ENCODE data around the gene INO80C.
"Not testable (repeated sequence)": the region's sequence is repeated elsewhere in the genome, so short reads cannot be mapped to it uniquely, and the experiment has no call there.

The INO80C gene

GRCh38 chr18:35487525-35487924, 10.2 kb downstream of the INO80C start:
- not testable (repeated sequence) for DNase-seq (ENCODE audit: low read depth)

DNA sequence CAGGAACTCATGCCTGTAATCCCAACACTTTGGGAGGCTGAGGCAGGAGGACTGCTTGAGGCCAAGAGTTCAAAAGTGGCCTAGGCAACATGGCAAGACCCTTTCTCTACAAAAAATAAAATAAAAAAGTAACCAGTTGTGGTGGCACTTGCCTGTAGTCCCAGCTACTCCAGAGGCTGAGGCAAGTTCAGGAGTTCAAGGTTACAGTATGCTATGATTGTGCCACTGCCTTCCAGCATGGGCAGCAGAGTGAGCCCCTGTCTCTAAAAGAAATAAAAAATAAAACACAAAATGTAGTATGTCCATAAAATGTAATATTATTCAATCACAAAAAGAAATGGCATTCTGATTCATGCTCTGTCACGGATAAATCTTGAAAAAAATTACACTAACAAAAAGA, 11.9 kb downstream of the INO80C start:
- no peak for DNase-seq (ENCODE audit: low read depth)

DNA sequence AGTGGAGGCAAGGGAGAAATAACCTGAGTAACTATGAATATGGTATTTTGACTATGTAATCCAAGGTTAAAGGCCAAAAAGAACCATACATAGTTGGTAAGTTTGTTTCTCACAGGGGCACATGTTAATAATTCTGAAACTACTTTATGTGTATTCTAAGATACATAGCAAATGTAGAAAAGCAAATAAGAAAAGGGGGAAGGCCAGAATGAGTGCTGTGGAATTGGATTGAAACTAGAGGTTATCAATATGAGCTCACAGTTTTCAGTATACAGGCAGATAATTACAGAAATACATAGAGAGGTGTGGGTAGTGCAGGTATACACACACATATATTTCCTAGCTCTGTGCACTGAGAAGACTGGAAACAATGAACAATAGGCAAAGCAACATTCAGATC, 13.7 kb downstream of the INO80C start:
- DNase-seq (ENCODE audit: low read depth): no peak

- no peak for DNase-seq (ENCODE audit: low read depth)
These were observed 15.8 kb downstream of the INO80C start for GRCh38 chr18:35481960-35482366.

DNA sequence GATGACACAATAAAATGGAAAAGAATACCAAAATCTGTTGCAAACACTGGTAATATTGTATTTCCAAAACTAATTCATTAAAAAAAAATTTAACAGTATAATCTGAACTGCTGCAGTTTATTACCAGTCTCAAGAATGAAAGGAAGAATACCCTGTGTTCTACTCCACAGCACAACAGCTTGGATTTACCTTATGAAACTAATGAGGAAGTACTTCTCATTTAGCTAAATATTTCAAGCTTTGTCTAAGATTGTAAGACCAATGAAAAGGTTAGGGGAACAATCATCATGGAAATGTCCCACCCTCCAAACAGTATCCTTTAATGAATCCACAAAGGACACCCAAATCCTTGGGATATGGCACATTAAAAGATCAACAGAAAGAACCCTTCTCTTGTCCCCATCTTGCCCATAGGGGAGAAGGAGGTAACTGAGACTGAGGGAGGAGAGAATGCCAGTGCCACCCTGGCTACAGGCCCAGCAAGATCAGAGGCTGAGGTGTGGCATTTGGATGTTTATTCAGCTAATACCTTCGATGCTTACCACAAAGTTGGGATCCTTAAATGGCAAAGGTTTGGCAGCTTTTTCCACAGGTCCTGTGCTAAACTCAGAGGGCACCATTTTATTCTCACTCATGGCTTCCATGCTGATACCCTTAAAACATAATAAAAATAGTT, 17.7 kb downstream of the INO80C start:
- DNase-seq (ENCODE audit: low read depth): no peak

- no peak for DNase-seq (ENCODE audit: low read depth)
These were observed 19.0 kb downstream of the INO80C start for GRCh38 chr18:35478520-35479435.

DNA sequence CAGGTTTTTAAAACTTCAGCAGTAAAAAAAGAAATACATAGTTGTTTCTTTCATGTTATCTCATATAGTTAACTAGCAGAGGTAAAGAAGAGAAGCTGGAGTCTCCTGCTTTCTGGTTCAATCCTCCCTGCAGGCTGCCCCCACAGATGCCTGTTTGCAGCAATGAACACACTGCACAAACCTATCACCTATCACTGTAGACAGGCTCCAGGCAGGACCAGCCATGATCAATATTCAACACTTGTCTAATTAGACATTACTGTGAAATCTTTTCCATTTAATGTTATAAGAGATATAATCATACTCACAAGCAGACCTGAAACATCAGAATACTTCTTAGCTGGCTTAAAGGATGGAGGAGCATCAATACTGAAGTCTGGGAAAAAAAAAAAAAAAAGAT, 19.8 kb downstream of the INO80C start:
- DNase-seq (ENCODE audit: low read depth): no peak

- no peak for DNase-seq (ENCODE audit: low read depth)
These were observed 20.3 kb downstream of the INO80C start for GRCh38 chr18:35477497-35477896.

DNA sequence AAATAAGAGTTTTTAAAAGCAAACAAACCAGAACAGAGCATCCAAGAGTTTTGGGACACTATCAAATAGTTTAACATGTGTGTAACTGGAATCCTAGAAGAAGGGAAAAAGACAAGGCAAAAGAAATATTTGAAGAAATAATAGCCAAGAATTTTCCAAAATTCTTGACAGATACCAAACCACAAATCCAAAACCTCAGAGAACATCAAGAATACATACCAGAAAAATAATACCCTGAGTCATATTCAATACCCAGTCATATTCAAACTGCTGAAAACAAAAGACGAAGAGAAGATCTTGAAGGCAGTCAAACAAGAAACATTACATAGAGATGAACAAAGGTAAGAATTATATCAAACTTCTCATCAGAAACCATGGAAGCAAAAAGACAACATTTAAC, 22.9 kb downstream of the INO80C start:
- DNase-seq (ENCODE audit: low read depth): no peak

- no peak for DNase-seq (ENCODE audit: low read depth)
These were observed 24.2 kb downstream of the INO80C start for GRCh38 chr18:35473562-35473961.

- no peak for DNase-seq (ENCODE audit: low read depth)
These were observed 27.3 kb downstream of the INO80C start for GRCh38 chr18:35470435-35470834.

DNA sequence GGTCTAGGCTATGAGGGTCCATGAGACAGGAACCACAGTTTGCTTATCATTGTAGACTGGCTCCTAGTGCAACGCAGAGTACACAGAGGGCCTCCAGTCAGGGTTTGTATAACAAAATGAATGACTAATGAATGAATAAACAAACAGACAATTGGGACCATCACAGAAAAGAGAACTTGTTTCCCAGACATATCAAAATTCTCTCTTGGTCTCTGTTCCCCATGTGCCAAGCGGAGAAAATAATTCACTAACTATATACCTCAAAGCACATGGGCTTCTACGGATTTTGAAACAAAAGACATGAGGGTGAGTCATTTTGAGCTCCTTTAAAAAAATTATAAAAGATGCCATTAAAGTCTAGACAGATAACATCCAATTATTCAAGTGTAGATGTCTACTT, 28.0 kb downstream of the INO80C start:
- no peak for DNase-seq (ENCODE audit: low read depth)

- DNase-seq (ENCODE audit: low read depth): no peak
These were observed 29.0 kb downstream of the INO80C start for GRCh38 chr18:35468711-35469110.

DNA sequence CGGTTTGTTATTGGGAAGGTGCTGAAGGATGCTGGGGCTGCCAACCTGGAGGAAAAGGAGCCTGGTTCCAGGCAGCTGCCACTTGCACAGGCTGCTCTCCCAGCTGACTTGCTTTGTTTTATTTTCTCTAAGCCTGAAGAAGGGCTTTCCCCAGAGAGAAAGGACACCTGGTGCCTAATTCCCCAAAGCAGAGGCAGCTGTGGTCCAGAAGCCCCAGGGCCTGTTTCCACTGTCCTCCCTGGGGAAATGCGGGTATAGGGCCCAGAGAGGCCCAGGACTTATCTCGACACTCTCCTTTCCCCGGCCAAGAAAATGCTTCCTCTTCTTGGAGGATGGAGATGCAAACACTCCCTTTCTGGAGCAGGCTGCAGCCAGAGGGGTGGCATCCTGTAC, 30.1 kb downstream of the INO80C start:
- no peak for DNase-seq (ENCODE audit: low read depth)

DNA sequence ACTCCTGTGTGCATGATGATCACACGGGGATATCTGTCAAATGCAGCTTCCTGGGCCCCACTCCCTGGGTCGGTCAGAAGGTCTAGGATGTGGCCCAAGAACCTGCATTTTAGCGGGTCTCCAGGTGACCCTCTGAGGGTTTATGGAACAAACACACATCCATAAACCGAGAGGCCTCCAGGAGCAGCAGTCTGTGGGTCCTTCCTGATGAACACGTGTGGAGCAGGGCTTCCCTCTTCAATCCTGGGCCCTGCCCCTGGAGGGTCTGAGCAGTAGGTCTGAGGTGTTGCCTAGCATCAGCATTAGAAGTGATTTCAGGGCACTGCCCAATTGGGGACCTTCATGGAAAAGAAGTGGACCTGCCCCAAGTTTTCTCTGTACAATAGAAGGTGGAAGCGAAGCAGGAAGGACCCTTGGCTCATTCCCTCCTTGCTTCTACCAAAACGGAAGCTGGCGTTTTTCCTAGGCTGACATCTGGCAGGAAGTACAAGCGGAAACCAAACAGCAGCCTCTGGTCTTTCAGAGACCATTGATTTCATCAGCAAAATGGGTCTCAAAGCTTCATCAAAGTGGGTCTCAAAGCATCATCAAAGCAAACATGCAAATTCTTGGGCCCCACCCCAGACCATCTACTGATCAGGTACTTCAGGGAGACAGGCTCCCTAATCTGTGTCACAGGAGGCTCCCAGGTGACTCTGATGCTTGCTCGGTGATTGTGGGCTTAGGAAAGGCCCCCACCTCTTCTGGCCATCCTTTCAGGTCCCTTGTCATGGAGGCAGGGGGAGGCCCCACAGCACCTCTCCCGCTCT, 30.7 kb downstream of the INO80C start:
- no peak for DNase-seq (ENCODE audit: low read depth)

DNA sequence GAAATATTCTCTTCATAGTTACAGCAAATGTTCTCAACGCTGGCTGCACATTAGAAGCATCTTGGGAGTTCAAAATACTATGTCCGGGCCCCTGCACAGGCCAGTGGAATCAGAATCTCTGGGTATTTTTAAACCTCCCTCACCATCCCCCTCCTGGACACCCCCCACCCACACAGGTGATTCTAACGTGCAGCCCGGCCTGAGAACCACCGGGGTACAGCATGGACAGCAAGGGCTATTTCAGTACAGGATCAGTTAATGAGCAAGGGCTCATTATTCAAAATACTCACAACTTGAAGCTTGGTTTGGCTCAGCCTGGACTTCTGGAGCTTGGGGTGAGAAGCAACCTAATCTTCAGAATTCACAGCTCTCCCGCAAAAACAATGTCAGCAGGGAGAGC, 31.4 kb downstream of the INO80C start:
- DNase-seq (ENCODE audit: low read depth): no peak

GRCh38 chr18:35465329-35465728, 32.4 kb downstream of the INO80C start:
- DNase-seq (ENCODE audit: low read depth): no peak

DNA sequence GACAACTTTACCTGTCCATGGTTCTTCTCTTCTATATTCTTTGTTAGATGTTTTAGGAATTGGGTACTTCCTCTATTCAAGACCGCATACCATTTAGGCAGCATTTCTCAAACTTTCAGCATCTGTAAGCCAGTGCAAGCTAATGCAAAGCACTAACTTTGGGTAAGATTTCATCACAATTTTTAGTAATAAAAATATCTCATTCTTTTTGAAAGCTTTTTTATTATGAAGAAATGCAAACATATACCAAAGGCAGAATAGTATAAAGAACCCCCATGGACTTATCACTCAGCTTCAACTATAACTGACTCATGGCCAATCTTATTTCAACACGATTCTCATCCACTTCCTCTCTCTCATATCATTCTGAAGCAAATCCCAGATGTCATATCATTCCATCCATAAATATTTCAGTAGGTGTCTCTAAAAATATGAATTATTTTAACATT, 32.9 kb downstream of the INO80C start:
- no peak for DNase-seq (ENCODE audit: low read depth)

GRCh38 chr18:35463827-35464226, 33.9 kb downstream of the INO80C start:
- no peak for DNase-seq (ENCODE audit: low read depth)

- DNase-seq (ENCODE audit: low read depth): no peak
These were observed 34.7 kb downstream of the INO80C start for GRCh38 chr18:35463050-35463449.

GRCh38 chr18:35460736-35461161, 37.0 kb downstream of the INO80C start:
- DNase-seq (ENCODE audit: low read depth): no peak

- no peak for DNase-seq (ENCODE audit: low read depth)
These were observed 37.8 kb downstream of the INO80C start for GRCh38 chr18:35459997-35460396.
